Liver (tissue), 9 donors: ENCODE results near the gene PLVAP. TPM values are rescaled to one million over a fixed set of nuclear protein-coding genes. Genes with fewer than 3 reads are reported as not detected.
A peak's percentile ranks its signal among the peaks of the same experiment; 100 is the strongest.

Experiments
- DNase-seq: peaks from one replicate; pipeline ENCODE4 v3.0.0-alpha.2; 2017; ENCODE audit warnings: low spot score
- H3K27ac ChIP-seq, 2 donors: one replicate each; pipeline ENCODE4 v1.7.0; 2013; ENCODE audit warnings: inconsistent platforms in 2 of 2, low read length in 2 of 2, control low read depth in 1 of 2, low read depth in 1 of 2, mild to moderate bottlenecking in 1 of 2
- H3K27me3 ChIP-seq, 4 donors: one replicate each; pipeline versions ENCODE4 v1.6.1 to v1.7.0; 2013; ENCODE audit warnings: low read length in 3 of 4, inconsistent platforms in 1 of 4, mild to moderate bottlenecking in 1 of 4, moderate library complexity in 1 of 4; ENCODE audit not compliant: control insufficient read depth in 4 of 4, insufficient read depth in 4 of 4
- H3K36me3 ChIP-seq, 4 donors: one replicate each; pipeline versions ENCODE4 v1.6.1 to v1.7.0; 2013; ENCODE audit warnings: low read length in 3 of 4, mild to moderate bottlenecking in 3 of 4, low read depth in 1 of 4, moderate library complexity in 1 of 4; ENCODE audit not compliant: control insufficient read depth in 4 of 4, insufficient read depth in 3 of 4
- H3K4me1 ChIP-seq, 4 donors: one replicate each; pipeline versions ENCODE4 v1.6.1 to v1.7.0; 2013; ENCODE audit warnings: low read length in 3 of 4, mild to moderate bottlenecking in 3 of 4, moderate library complexity in 1 of 4; ENCODE audit not compliant: control insufficient read depth in 4 of 4, insufficient read depth in 4 of 4
- H3K4me3 ChIP-seq, 3 donors: one replicate each; pipeline versions ENCODE4 v1.6.1 to v1.7.0; 2013; ENCODE audit warnings: low read length in 3 of 3, control low read depth in 1 of 3, low read depth in 1 of 3, mild to moderate bottlenecking in 1 of 3
- H3K9ac ChIP-seq, 2 donors: one replicate each; pipeline ENCODE4 v1.7.0; 2013; ENCODE audit warnings: low read length in 2 of 2, mild to moderate bottlenecking in 2 of 2, moderate library complexity in 2 of 2, control low read depth in 1 of 2, low read depth in 1 of 2
- H3K9me3 ChIP-seq, 4 donors: one replicate each; pipeline versions ENCODE4 v1.6.1 to v1.7.0; 2013; ENCODE audit warnings: low read length in 3 of 4; ENCODE audit not compliant: control insufficient read depth in 4 of 4
- EGR1 ChIP-seq, 2 donors: IDR thresholded peaks; 2 replicates each; pipeline ENCODE4 v1.6.1; 2016 to 2018; ENCODE audit warnings: antibody characterized with exemption in 2 of 2, low read depth in 2 of 2
- FOXA1 ChIP-seq: IDR thresholded peaks from 2 replicates; pipeline ENCODE4 v1.6.1; 2016; ENCODE audit warnings: antibody characterized with exemption
- FOXA2 ChIP-seq: IDR thresholded peaks from 2 replicates; pipeline ENCODE4 v1.6.1; 2016; ENCODE audit warnings: antibody characterized with exemption
- GABPA ChIP-seq, 2 donors: IDR thresholded peaks in 1 of 2; conservative IDR thresholded peaks in 1 of 2; 2 replicates each; pipeline ENCODE4 v1.6.1; 2016; ENCODE audit warnings: antibody characterized with exemption in 2 of 2, mild to moderate bottlenecking in 1 of 2, moderate library complexity in 1 of 2
- HNF4A ChIP-seq, 2 donors: conservative IDR thresholded peaks; 2 replicates each; pipeline ENCODE4 v1.6.1; 2016; ENCODE audit warnings: antibody characterized with exemption in 2 of 2, mild to moderate bottlenecking in 2 of 2
- HNF4G ChIP-seq: IDR thresholded peaks from 2 replicates; pipeline ENCODE4 v1.6.1; 2016; ENCODE audit warnings: antibody characterized with exemption
- JUND ChIP-seq, 2 donors: IDR thresholded peaks; 2 replicates each; pipeline ENCODE4 v1.6.1; 2016; ENCODE audit warnings: antibody characterized with exemption in 2 of 2
- NR2F2 ChIP-seq: IDR thresholded peaks from 2 replicates; pipeline ENCODE4 v1.6.1; 2016; ENCODE audit warnings: antibody characterized with exemption
- RAD21 ChIP-seq, 2 donors: IDR thresholded peaks; 2 replicates each; pipeline ENCODE4 v1.6.1; 2016; ENCODE audit warnings: antibody characterized with exemption in 2 of 2, mild to moderate bottlenecking in 2 of 2
- RXRA ChIP-seq, 2 donors: IDR thresholded peaks; 2 replicates each; pipeline ENCODE4 v1.6.1; 2017 to 2018; ENCODE audit warnings: antibody characterized with exemption in 2 of 2, mild to moderate bottlenecking in 1 of 2
- SP1 ChIP-seq: IDR thresholded peaks from 2 replicates; pipeline ENCODE4 v1.6.1; 2018; ENCODE audit warnings: antibody characterized with exemption, mild to moderate bottlenecking
- TAF1 ChIP-seq: conservative IDR thresholded peaks from 2 replicates; pipeline ENCODE4 v1.6.1; 2016; ENCODE audit warnings: antibody characterized with exemption, mild to moderate bottlenecking
- YY1 ChIP-seq: IDR thresholded peaks from 2 replicates; pipeline ENCODE4 v1.6.1; 2016; ENCODE audit warnings: antibody characterized with exemption, mild to moderate bottlenecking
- WGBS: extraction: QIAGEN DNeasy Blood & Tissue Kit; methylation state at CpG from one replicate; pipeline ENCODE4 v1.1.7; 2013; 5-methylcytosine and 5-hydroxymethylcytosine counted together
- polyA plus RNA-seq, 2 donors: library from polyadenylated mRNA; stranded (reverse) in 1 of 2; unstranded in 1 of 2; fragments of 200-250 nt in 1 of 2; fragments of >200 nt in 1 of 2; fragmentation: Nextera tagmentation in 1 of 2; extraction: Ambion mirVana in 1 of 2; gene quantifications; one replicate each; pipeline versions ENCODE4 v1.2.1 to v1.2.3, GENCODE V29; 2013 to 2015
- total RNA-seq, 2 donors: library from RNA; depleted of rRNA; stranded (reverse); fragments of >200 nt; gene quantifications; one replicate each; pipeline ENCODE4 v1.2.3, GENCODE V29; 2014
- TF ChIP-seq, protein P1 (sequence below): fragments of 150-350 bp; IDR thresholded peaks from 2 replicates; pipeline ENCODE4 v1.5.1; 2017; ENCODE audit warnings: improper control_type of control experiment, low read depth, low read length; ENCODE audit not compliant: missing input control
- TF ChIP-seq, protein P2 (sequence below): IDR thresholded peaks from 2 replicates; pipeline ENCODE4 v1.6.1; 2016; ENCODE audit warnings: antibody characterized with exemption, mild to moderate bottlenecking
- TF ChIP-seq, protein P3 (sequence below): IDR thresholded peaks from 2 replicates; pipeline ENCODE4 v1.6.1; 2016; ENCODE audit warnings: antibody characterized with exemption
- TF ChIP-seq, protein P4 (sequence below): IDR thresholded peaks from 2 replicates; pipeline ENCODE4 v1.6.1; 2016; ENCODE audit warnings: antibody characterized with exemption
- TF ChIP-seq, protein P5 (sequence below): IDR thresholded peaks from 2 replicates; pipeline ENCODE4 v1.6.1; 2016; ENCODE audit warnings: antibody characterized with exemption
- donor health status: healthy.
- donor health status: healthy.
- donor health status: healthy.
- donor health status: healthy.
- donor health status: healthy.

PLVAP gene
- total and polyA plus RNA-seq, 4 donors: 4.2 to 11.8 (median 8.6) TPM

DNA sequence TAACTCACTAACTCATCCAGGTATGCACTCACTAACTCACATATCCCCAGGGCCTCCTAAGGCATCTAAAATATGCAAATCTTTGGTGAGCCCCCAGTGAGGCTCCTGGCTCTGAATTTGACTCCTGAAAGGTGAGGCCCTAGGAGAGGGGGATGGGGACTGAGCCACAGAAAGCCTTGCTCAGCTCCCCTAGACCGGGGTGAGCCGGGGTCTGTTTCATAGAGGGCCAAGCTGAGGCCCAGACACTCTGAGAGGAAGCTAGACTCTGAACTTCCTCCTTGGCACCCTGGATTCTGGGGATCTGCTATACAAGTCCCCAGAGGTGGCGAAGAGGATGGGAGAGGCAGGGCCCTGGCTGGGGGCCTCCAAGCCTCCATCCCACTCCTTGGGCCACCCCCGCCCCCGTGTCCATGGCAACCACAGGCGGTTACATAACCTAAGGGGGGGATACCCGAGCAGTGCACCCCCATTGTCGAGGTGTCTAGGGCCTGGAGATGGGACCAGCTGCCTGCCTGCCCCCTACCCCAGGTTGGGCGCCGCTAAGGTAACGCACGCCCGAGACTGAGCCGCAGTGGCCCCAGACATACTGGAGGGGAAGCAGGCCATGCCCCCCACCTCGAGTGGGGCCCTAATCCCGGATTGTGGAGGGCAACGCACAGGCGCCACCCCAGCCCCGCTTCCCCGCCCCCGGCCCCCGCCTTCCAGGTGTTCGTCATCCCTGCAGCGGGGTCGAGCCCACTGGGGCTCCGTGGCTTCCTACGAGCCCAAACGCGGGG lies 74.6 kb downstream of the PLVAP start:
- DNase-seq: no peak
- TF ChIP-seq RAD21 (IDR thresholded peaks at IDR 0.05) (no peak), SP1 (no peak), FOXA1 (no peak), TAF1 (no peak), NR2F2 (no peak), HNF4A (conservative IDR thresholded peaks at IDR 0.05) (no peak), EGR1 (IDR thresholded peaks at IDR 0.05; ENCODE audit: low read depth in 2 of 2) (no peak), FOXA2 (no peak), HNF4G (no peak), RXRA (IDR thresholded peaks at IDR 0.05) (no peak), GABPA (IDR thresholded peaks at IDR 0.05 in 1 of 2, conservative IDR thresholded peaks at IDR 0.05 in 1 of 2) (no peak), JUND (IDR thresholded peaks at IDR 0.05) (no peak), YY1 (no peak)
- TF ChIP-seq, protein P1, sequence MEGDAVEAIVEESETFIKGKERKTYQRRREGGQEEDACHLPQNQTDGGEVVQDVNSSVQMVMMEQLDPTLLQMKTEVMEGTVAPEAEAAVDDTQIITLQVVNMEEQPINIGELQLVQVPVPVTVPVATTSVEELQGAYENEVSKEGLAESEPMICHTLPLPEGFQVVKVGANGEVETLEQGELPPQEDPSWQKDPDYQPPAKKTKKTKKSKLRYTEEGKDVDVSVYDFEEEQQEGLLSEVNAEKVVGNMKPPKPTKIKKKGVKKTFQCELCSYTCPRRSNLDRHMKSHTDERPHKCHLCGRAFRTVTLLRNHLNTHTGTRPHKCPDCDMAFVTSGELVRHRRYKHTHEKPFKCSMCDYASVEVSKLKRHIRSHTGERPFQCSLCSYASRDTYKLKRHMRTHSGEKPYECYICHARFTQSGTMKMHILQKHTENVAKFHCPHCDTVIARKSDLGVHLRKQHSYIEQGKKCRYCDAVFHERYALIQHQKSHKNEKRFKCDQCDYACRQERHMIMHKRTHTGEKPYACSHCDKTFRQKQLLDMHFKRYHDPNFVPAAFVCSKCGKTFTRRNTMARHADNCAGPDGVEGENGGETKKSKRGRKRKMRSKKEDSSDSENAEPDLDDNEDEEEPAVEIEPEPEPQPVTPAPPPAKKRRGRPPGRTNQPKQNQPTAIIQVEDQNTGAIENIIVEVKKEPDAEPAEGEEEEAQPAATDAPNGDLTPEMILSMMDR: no peak
- TF ChIP-seq, protein P2, sequence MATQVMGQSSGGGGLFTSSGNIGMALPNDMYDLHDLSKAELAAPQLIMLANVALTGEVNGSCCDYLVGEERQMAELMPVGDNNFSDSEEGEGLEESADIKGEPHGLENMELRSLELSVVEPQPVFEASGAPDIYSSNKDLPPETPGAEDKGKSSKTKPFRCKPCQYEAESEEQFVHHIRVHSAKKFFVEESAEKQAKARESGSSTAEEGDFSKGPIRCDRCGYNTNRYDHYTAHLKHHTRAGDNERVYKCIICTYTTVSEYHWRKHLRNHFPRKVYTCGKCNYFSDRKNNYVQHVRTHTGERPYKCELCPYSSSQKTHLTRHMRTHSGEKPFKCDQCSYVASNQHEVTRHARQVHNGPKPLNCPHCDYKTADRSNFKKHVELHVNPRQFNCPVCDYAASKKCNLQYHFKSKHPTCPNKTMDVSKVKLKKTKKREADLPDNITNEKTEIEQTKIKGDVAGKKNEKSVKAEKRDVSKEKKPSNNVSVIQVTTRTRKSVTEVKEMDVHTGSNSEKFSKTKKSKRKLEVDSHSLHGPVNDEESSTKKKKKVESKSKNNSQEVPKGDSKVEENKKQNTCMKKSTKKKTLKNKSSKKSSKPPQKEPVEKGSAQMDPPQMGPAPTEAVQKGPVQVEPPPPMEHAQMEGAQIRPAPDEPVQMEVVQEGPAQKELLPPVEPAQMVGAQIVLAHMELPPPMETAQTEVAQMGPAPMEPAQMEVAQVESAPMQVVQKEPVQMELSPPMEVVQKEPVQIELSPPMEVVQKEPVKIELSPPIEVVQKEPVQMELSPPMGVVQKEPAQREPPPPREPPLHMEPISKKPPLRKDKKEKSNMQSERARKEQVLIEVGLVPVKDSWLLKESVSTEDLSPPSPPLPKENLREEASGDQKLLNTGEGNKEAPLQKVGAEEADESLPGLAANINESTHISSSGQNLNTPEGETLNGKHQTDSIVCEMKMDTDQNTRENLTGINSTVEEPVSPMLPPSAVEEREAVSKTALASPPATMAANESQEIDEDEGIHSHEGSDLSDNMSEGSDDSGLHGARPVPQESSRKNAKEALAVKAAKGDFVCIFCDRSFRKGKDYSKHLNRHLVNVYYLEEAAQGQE: no peak
- TF ChIP-seq, protein P3, sequence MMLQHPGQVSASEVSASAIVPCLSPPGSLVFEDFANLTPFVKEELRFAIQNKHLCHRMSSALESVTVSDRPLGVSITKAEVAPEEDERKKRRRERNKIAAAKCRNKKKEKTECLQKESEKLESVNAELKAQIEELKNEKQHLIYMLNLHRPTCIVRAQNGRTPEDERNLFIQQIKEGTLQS: no peak
- TF ChIP-seq, protein P4, sequence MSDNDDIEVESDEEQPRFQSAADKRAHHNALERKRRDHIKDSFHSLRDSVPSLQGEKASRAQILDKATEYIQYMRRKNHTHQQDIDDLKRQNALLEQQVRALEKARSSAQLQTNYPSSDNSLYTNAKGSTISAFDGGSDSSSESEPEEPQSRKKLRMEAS: no peak
- TF ChIP-seq, protein P5, sequence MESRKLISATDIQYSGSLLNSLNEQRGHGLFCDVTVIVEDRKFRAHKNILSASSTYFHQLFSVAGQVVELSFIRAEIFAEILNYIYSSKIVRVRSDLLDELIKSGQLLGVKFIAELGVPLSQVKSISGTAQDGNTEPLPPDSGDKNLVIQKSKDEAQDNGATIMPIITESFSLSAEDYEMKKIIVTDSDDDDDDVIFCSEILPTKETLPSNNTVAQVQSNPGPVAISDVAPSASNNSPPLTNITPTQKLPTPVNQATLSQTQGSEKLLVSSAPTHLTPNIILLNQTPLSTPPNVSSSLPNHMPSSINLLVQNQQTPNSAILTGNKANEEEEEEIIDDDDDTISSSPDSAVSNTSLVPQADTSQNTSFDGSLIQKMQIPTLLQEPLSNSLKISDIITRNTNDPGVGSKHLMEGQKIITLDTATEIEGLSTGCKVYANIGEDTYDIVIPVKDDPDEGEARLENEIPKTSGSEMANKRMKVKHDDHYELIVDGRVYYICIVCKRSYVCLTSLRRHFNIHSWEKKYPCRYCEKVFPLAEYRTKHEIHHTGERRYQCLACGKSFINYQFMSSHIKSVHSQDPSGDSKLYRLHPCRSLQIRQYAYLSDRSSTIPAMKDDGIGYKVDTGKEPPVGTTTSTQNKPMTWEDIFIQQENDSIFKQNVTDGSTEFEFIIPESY: no peak
- WGBS: 17% methylated on average over 29 of the region's 29 CpGs
- H3K27me3 ChIP-seq: no peaks in the 10 kb centered on the region
- H3K9me3 ChIP-seq: peaks cover 0 to 4% (median 3%) of the 10 kb centered on the region in 4 donors
- H3K36me3 ChIP-seq: peaks cover 0 to 4% (median 0%) of the 10 kb centered on the region in 4 donors
- H3K4me3 ChIP-seq: peak overlapping the region; percentile 62 to 87 (median 65)
- H3K4me1 ChIP-seq: peaks cover 12 to 42% (median 35%) of the 10 kb centered on the region in 4 donors
- H3K9ac ChIP-seq: peak overlapping the region in 1 of 2 donors; percentile 59
- peak overlapping the region; percentile 51 to 57 for H3K27ac ChIP-seq

Other genes with a start within 250 kb of the PLVAP start
- 10 to 100 TPM in 1 of 2 donors, 1 to 10 TPM in 1; 9.6 to 13.6 TPM for gene USE1, start 162.0 kb downstream of the PLVAP start, total RNA-seq
- gene USE1, start 162.0 kb downstream of the PLVAP start, polyA plus RNA-seq: 10 to 100 TPM; 22.6 to 27.8 TPM
- 10 to 100 TPM in 1 of 2 donors, 1 to 10 TPM in 1; 4.9 to 10.5 TPM for gene OCEL1, start 151.1 kb downstream of the PLVAP start, total RNA-seq
- 10 to 100 TPM; 31.1 to 32.5 TPM for gene OCEL1, start 151.1 kb downstream of the PLVAP start, polyA plus RNA-seq
- gene NR2F6, start 131.4 kb downstream of the PLVAP start, total RNA-seq: 10 to 100 TPM; 52.2 to 86.1 TPM
- gene NR2F6, start 131.4 kb downstream of the PLVAP start, polyA plus RNA-seq: 10 to 100 TPM; 30.5 to 53.1 TPM
- gene USHBP1, start 112.6 kb downstream of the PLVAP start, total RNA-seq: 1 to 10 TPM; 2.1 to 2.6 TPM
- 1 to 10 TPM; 1.2 to 1.6 TPM for gene USHBP1, start 112.6 kb downstream of the PLVAP start, polyA plus RNA-seq
- 10 to 100 TPM; 29.3 to 47.0 TPM for gene BABAM1, start 109.9 kb downstream of the PLVAP start, total RNA-seq
- 10 to 100 TPM; 31.3 to 35.7 TPM for gene BABAM1, start 109.9 kb downstream of the PLVAP start, polyA plus RNA-seq
- 10 to 100 TPM in 1 of 2 donors, under 1 TPM in 1; 0.42 to 43.2 TPM for gene ANKLE1, start 95.4 kb downstream of the PLVAP start, total RNA-seq
- under 1 TPM; 0.10 to 0.15 TPM for gene ANKLE1, start 95.4 kb downstream of the PLVAP start, polyA plus RNA-seq
- gene ABHD8, start 73.9 kb downstream of the PLVAP start, total RNA-seq: 10 to 100 TPM in 1 of 2 donors, 1 to 10 TPM in 1; 6.3 to 26.9 TPM
- 10 to 100 TPM in 1 of 2 donors, 1 to 10 TPM in 1; 8.6 to 20.2 TPM for gene ABHD8, start 73.9 kb downstream of the PLVAP start, polyA plus RNA-seq
- 100 to 1,000 TPM in 1 of 2 donors, 10 to 100 TPM in 1; 23.3 to 123 TPM for gene MRPL34, start 71.5 kb downstream of the PLVAP start, total RNA-seq
- 100 to 1,000 TPM; 158 to 301 TPM for gene MRPL34, start 71.5 kb downstream of the PLVAP start, polyA plus RNA-seq
- gene DDA1, start 67.8 kb downstream of the PLVAP start, total RNA-seq: 10 to 100 TPM in 1 of 2 donors, 1 to 10 TPM in 1; 7.9 to 13.5 TPM
- gene DDA1, start 67.8 kb downstream of the PLVAP start, polyA plus RNA-seq: 10 to 100 TPM; 28.2 to 37.9 TPM
- 1 to 10 TPM; 1.8 to 5.8 TPM for gene ANO8, start 42.5 kb downstream of the PLVAP start, total RNA-seq
- 1 to 10 TPM in 1 of 2 donors, under 1 TPM in 1; 0.75 to 2.3 TPM for gene ANO8, start 42.5 kb downstream of the PLVAP start, polyA plus RNA-seq
- 10 to 100 TPM in 1 of 2 donors, 1 to 10 TPM in 1; 9.8 to 15.5 TPM for gene GTPBP3, start 39.8 kb downstream of the PLVAP start, total RNA-seq
- 1 to 10 TPM; 4.9 to 9.4 TPM for gene GTPBP3, start 39.8 kb downstream of the PLVAP start, polyA plus RNA-seq
- under 1 TPM in 1 of 2 donors, not detected in 1; 0.50 TPM for gene CCDC194, start 16.9 kb upstream of the PLVAP start, total RNA-seq
- under 1 TPM in 1 of 2 donors, not detected in 1; 0.12 TPM for gene CCDC194, start 16.9 kb upstream of the PLVAP start, polyA plus RNA-seq
- 10 to 100 TPM; 25.6 to 67.4 TPM for gene BST2, start 28.3 kb upstream of the PLVAP start, total RNA-seq
- gene BST2, start 28.3 kb upstream of the PLVAP start, polyA plus RNA-seq: 100 to 1,000 TPM; 179 to 239 TPM
- 10 to 100 TPM in 1 of 2 donors, 1 to 10 TPM in 1; 9.8 to 17.2 TPM for gene MVB12A, start 42.7 kb upstream of the PLVAP start, total RNA-seq
- gene MVB12A, start 42.7 kb upstream of the PLVAP start, polyA plus RNA-seq: 10 to 100 TPM; 14.3 to 22.8 TPM
- under 1 TPM; 0.08 to 0.14 TPM for gene TMEM221, start 71.3 kb upstream of the PLVAP start, total RNA-seq
- gene TMEM221, start 71.3 kb upstream of the PLVAP start, polyA plus RNA-seq: under 1 TPM; 0.06 to 0.15 TPM
- gene NXNL1, start 83.6 kb upstream of the PLVAP start, total RNA-seq: not detected
- gene NXNL1, start 83.6 kb upstream of the PLVAP start, polyA plus RNA-seq: not detected
- 1 to 10 TPM; 3.5 to 7.4 TPM for gene SLC27A1, start 93.2 kb upstream of the PLVAP start, total RNA-seq
- 1 to 10 TPM; 2.4 to 4.4 TPM for gene SLC27A1, start 93.2 kb upstream of the PLVAP start, polyA plus RNA-seq
- 10 to 100 TPM; 16.9 to 25.7 TPM for gene PGLS, start 134.3 kb upstream of the PLVAP start, total RNA-seq
- gene PGLS, start 134.3 kb upstream of the PLVAP start, polyA plus RNA-seq: 10 to 100 TPM; 32.8 to 62.2 TPM
- 10 to 100 TPM; 22.4 to 32.2 TPM for gene COLGALT1, start 178.3 kb upstream of the PLVAP start, total RNA-seq
- 10 to 100 TPM; 14.4 to 22.5 TPM for gene COLGALT1, start 178.3 kb upstream of the PLVAP start, polyA plus RNA-seq